ENCODE measurements around the gene TNNI3. TPM values are rescaled to one million over a fixed set of nuclear protein-coding genes. Genes with fewer than 3 reads are reported as not detected.
A peak's percentile ranks its signal among the peaks of the same experiment; 100 is the strongest.
"Not testable (repeated sequence)": the region's sequence is repeated elsewhere in the genome, so short reads cannot be mapped to it uniquely, and the experiment has no call there.

TNNI3 gene
- total RNA-seq, 1 experiment from 2014 or later: 13.7 TPM

- no peaks in the 10 kb centered on the region for H3K9me3 ChIP-seq (ENCODE audit: insufficient read depth, low read depth)
- intact Hi-C loops (cut with micrococcal nuclease; ENCODE audit: unreplicated experiment): no loop called here
- H3K27me3 ChIP-seq (ENCODE audit: insufficient read depth, low read depth): no peaks in the 10 kb centered on the region
- TF ChIP-seq EZH2 (IDR thresholded peaks at IDR 0.05; ENCODE audit: low read depth) (no peak), CTCF (conservative IDR thresholded peaks at IDR 0.05) (no peak)
- no peaks in the 10 kb centered on the region for H3K9me2 ChIP-seq (ENCODE audit: insufficient read depth)
- H2AFZ ChIP-seq: no peak overlapping the region
- peaks cover 19% of the 10 kb centered on the region for H3K4me1 ChIP-seq (replicated peaks; ENCODE audit: insufficient read depth)
- H4K20me1 ChIP-seq (ENCODE audit: insufficient read depth): no peaks in the 10 kb centered on the region
- POLR2A ChIA-PET (ENCODE audit: unreplicated experiment): interaction anchor here (0.6 to 1.0 kb wide), 6 partner anchors 9 to 978 kb away, joined by 3 to 14 read pairs (median 5); partner anchors contain the start of genes DNAAF3 and KMT5C
- peak in 1 of 2 experiments; percentile 88 for DNase-seq
- CTCF ChIA-PET: interaction anchor here (0.6 to 1.0 kb wide), 3 partner anchors 10 to 68 kb away, joined by 3 to 8 read pairs (median 3); no protein-coding TSS in a partner anchor
- no peak overlapping the region for H3K27ac ChIP-seq
- H3K79me2 ChIP-seq (ENCODE audit: low read depth): no peaks in the 10 kb centered on the region
- BruUV-seq (replicated peaks): no TSS peak
- no peak overlapping the region for H3K4me3 ChIP-seq
- H3K36me3 ChIP-seq (ENCODE audit: low read depth): no peaks in the 10 kb centered on the region
- H3F3A ChIP-seq (ENCODE audit: insufficient read depth, low read depth): peaks cover 34% of the 10 kb centered on the region
- no peak overlapping the region for H3K4me2 ChIP-seq
Measured at GRCh38 chr19:55156202-55157063, 1.1 kb downstream of the TNNI3 start.

- H3K4me3 ChIP-seq; H3K9me2 ChIP-seq (ENCODE audit: insufficient read depth); intact Hi-C loops (cut with micrococcal nuclease; ENCODE audit: unreplicated experiment); BruUV-seq (replicated peaks); H3K79me2 ChIP-seq (ENCODE audit: low read depth); H3K36me3 ChIP-seq (ENCODE audit: low read depth); H4K20me1 ChIP-seq (ENCODE audit: insufficient read depth); H3K27ac ChIP-seq; H2AFZ ChIP-seq; H3K27me3 ChIP-seq (ENCODE audit: insufficient read depth, low read depth); H3K4me2 ChIP-seq; H3K9me3 ChIP-seq (ENCODE audit: insufficient read depth, low read depth); DNase-seq: not testable (repeated sequence)
- H3K4me1 ChIP-seq (replicated peaks; ENCODE audit: insufficient read depth): peaks cover 19% of the 10 kb centered on the region
- ChIA-PET CTCF (interaction anchor here (0.6 to 1.0 kb wide), 2 partner anchors 9 to 11 kb away, joined by 3 read pairs; no protein-coding TSS in a partner anchor), POLR2A (ENCODE audit: unreplicated experiment) (interaction anchor here (0.6 to 1.0 kb wide), 3 partner anchors 11 to 979 kb away, joined by 3 to 14 read pairs (median 6); partner anchors contain the start of genes DNAAF3 and KMT5C)
- H3F3A ChIP-seq (ENCODE audit: insufficient read depth, low read depth): peaks cover 34% of the 10 kb centered on the region
Measured at GRCh38 chr19:55155784-55156183, 1.7 kb downstream of the TNNI3 start.

- peaks cover 4% of the 10 kb centered on the region; the same call in 1 of the 2 replicates for H3K27me3 ChIP-seq (ENCODE audit: insufficient read depth, low read depth)
- H3K4me2 ChIP-seq: no peak overlapping the region
- DNase-seq: no peak
- BruUV-seq (replicated peaks): no TSS peak
- no peaks in the 10 kb centered on the region for H3K36me3 ChIP-seq (ENCODE audit: low read depth)
- no peaks in the 10 kb centered on the region for H3K79me2 ChIP-seq (ENCODE audit: low read depth)
- peaks cover 23% of the 10 kb centered on the region for H3F3A ChIP-seq (ENCODE audit: insufficient read depth, low read depth)
- intact Hi-C loops (cut with micrococcal nuclease; ENCODE audit: unreplicated experiment): no loop called here
- no peaks in the 10 kb centered on the region for H3K9me3 ChIP-seq (ENCODE audit: insufficient read depth, low read depth)
- no peaks in the 10 kb centered on the region for H4K20me1 ChIP-seq (ENCODE audit: insufficient read depth)
- H3K9me2 ChIP-seq (ENCODE audit: insufficient read depth): no peaks in the 10 kb centered on the region
- TF ChIP-seq CTCF (conservative IDR thresholded peaks at IDR 0.05) (no peak), EZH2 (IDR thresholded peaks at IDR 0.05; ENCODE audit: low read depth) (no peak)
- peaks cover 13% of the 10 kb centered on the region for H3K4me1 ChIP-seq (replicated peaks; ENCODE audit: insufficient read depth)
- CTCF ChIA-PET: no interaction called here
- no peak overlapping the region for H3K27ac ChIP-seq
- H2AFZ ChIP-seq: no peak overlapping the region
- no peak overlapping the region for H3K4me3 ChIP-seq
- POLR2A ChIA-PET (ENCODE audit: unreplicated experiment): no interaction called here
Measured at GRCh38 chr19:55153652-55154264, 3.8 kb downstream of the TNNI3 start.

Data from PC-9 (cell line).